GM12878 (cell line): Measurements from ENCODE around the gene TMEM63B. TPM values are rescaled to one million over a fixed set of nuclear protein-coding genes. Genes with fewer than 3 reads are reported as not detected.
"Not testable (repeated sequence)": the region's sequence is repeated elsewhere in the genome, so short reads cannot be mapped to it uniquely, and the experiment has no call there.

Source experiments
- ATAC-seq: fragments of 200-7000 bp; cut with Tn5 transposase; 3 replicates; pipeline ENCODE4 v1.9.1; 2020; ENCODE audit warnings: mild to moderate bottlenecking, moderate library complexity
- BruUV-seq: library from RNA; stranded (reverse); fragments of 400-500 nt; replicated peaks from 2 replicates; lab custom pipeline; 2021; lab: Mats Ljungman, UMichigan
- CTCF ChIA-PET: fragments of 300-600 bp; sonication (Branson Sonifier 250); formaldehyde crosslinking; extraction: SDS; loops from one replicate; lab custom pipeline; 2021; ENCODE audit warnings: inconsistent platforms; lab: Yijun Ruan, JAX
- POLR2A ChIA-PET: fragments of 350-600 bp; formaldehyde crosslinking; extraction: SDS; loops from one replicate; lab custom pipeline; 2021; ENCODE audit warnings: inconsistent platforms; lab: Charles Lee
- RAD21 ChIA-PET: fragments of 300-600 bp; sonication (Branson Sonifier 250); formaldehyde crosslinking; loops from one replicate; lab custom pipeline; 2023; ENCODE audit warnings: antibody characterized with exemption; ENCODE audit not compliant: unreplicated experiment; lab: Charles Lee
- SMC1A ChIA-PET: fragments of 300-600 bp; sonication (Branson Sonifier 250); formaldehyde crosslinking; loops from one replicate; lab custom pipeline; 2023; ENCODE audit not compliant: unreplicated experiment, uncharacterized antibody; lab: Charles Lee
- DNase-seq: peaks from one replicate; pipeline ENCODE4 v3.0.0-alpha.2; 2011; ENCODE audit warnings: low read depth, low spot score
- FAIRE-seq: peaks from 3 replicates; lab custom pipeline; 2011; peaks lifted over from hg19 to GRCh38; lab: Jason Lieb, UNC
- H2AFZ ChIP-seq: 2 replicates; pipeline ENCODE4 v1.6.0; 2011; ENCODE audit warnings: low read depth, low read length, control low read depth; ENCODE audit not compliant: control insufficient read depth
- H3K27ac ChIP-seq: 2 replicates; pipeline ENCODE4 v1.5.1; 2011; ENCODE audit warnings: control low read depth; ENCODE audit not compliant: control insufficient read depth, insufficient read depth
- H3K27me3 ChIP-seq, 2 experiments: replicated peaks in 1 of 2; 2 replicates each; pipeline versions ENCODE4 v1.6.0 to v1.6.1; 2011; ENCODE audit warnings: low read length in 1 of 2; ENCODE audit not compliant: control insufficient read depth in 2 of 2, insufficient read depth in 2 of 2
- H3K36me3 ChIP-seq, 2 experiments: 2 replicates each; pipeline ENCODE4 v1.5.1; 2011; ENCODE audit warnings: low read length in 1 of 2; ENCODE audit not compliant: control insufficient read depth in 2 of 2, insufficient read depth in 2 of 2
- H3K4me1 ChIP-seq: 2 replicates; pipeline ENCODE4 v1.6.1; 2011; ENCODE audit warnings: mild to moderate bottlenecking, low read length, moderate library complexity, mixed read lengths; ENCODE audit not compliant: control insufficient read depth, insufficient read depth
- H3K4me2 ChIP-seq: 2 replicates; pipeline ENCODE4 v1.6.0; 2011; ENCODE audit warnings: control low read depth; ENCODE audit not compliant: control insufficient read depth, insufficient read depth
- H3K4me3 ChIP-seq: fragments of 200-600 bp; sonication (generic); 2 replicates; pipeline ENCODE4 v1.5.1; 2016
- H3K79me2 ChIP-seq: 2 replicates; pipeline ENCODE4 v1.6.0; 2011; ENCODE audit warnings: low read length; ENCODE audit not compliant: control insufficient read depth, insufficient read depth
- H3K9ac ChIP-seq: 2 replicates; pipeline ENCODE4 v1.8.0; 2011; ENCODE audit warnings: low read length, control low read depth, mixed read lengths; ENCODE audit not compliant: control insufficient read depth, insufficient read depth
- H3K9me3 ChIP-seq: replicated peaks from 3 replicates; pipeline ENCODE4 v1.5.1; 2011; ENCODE audit warnings: mild to moderate bottlenecking, low read length; ENCODE audit not compliant: control insufficient read depth, insufficient read depth
- H4K20me1 ChIP-seq: 2 replicates; pipeline ENCODE4 v1.6.0; 2011; ENCODE audit not compliant: control insufficient read depth, insufficient read depth
- MEF2B ChIP-seq: fragments of 450-650 bp; IDR thresholded peaks from 2 replicates; pipeline ENCODE4 v1.6.1; 2018; ENCODE audit warnings: mild to moderate bottlenecking, moderate library complexity; ENCODE audit not compliant: partially characterized antibody, poor library complexity, severe bottlenecking
- RAD51 ChIP-seq: fragments of 450-650 bp; IDR thresholded peaks from 2 replicates; pipeline ENCODE4 v1.6.1; 2016; ENCODE audit warnings: moderate library complexity, mild to moderate bottlenecking, inconsistent platforms
- whole genome bisulfite sequencing: methylation state at CpG from one replicate; pipeline ENCODE4 v1.1.6; 2016; ENCODE audit warnings: low lambda C conversion rate; ENCODE audit not compliant: insufficient replicate concordance, insufficient coverage; ENCODE audit errors: missing lambda C conversion rate; 5-methylcytosine and 5-hydroxymethylcytosine counted together
- in situ Hi-C: fragments of 300-500 bp; cut with MboI; formaldehyde crosslinking; loops from 9 replicates; pipeline ENCODE4 v1.14.3; 2018; ENCODE audit warnings: mixed read lengths
- intact Hi-C: fragments of 100-400 bp; cut with micrococcal nuclease; formaldehyde crosslinking; loops from one replicate; pipeline ENCODE4 v1.14.2; 2022; ENCODE audit not compliant: unreplicated experiment
- polyA plus RNA-seq, 11 experiments: library from polyadenylated mRNA; depleted of rRNA in 4 of 11; unstranded in 6 of 11; stranded (reverse) in 5 of 11; fragments of >200 nt; fragmentation: Nextera tagmentation in 4 of 11; fragmentation: Illumina TruSeq in 1 of 11; extraction: Ambion mirVana in 4 of 11; extraction: Trizol in 1 of 11; gene quantifications; 1 replicate in 1 of 11; 2 replicates in 10 of 11; pipeline versions ENCODE4 v1.2.1 to v1.2.3, GENCODE V29; 2011 to 2016; ENCODE audit warnings: inconsistent platforms in 2 of 11, missing spikeins in 2 of 11, low read depth in 1 of 11
- total RNA-seq, 4 experiments: library from RNA; depleted of rRNA in 3 of 4; stranded (reverse); fragments of >200 nt in 3 of 4; fragmentation: Illumina TruSeq in 1 of 4; extraction: Trizol in 1 of 4; gene quantifications; 2 replicates each; pipeline versions ENCODE4 v1.2.1 to v1.2.3, GENCODE V29; 2013 to 2021
- TF ChIP-seq, protein P1 (sequence below), 3 experiments: IDR thresholded peaks in 2 of 3; conservative IDR thresholded peaks in 1 of 3; 2 replicates each; pipeline ENCODE4 v1.5.1; 2011; ENCODE audit warnings: low read depth in 3 of 3, low read length in 3 of 3, mild to moderate bottlenecking in 3 of 3, control low read depth in 2 of 3, moderate library complexity in 2 of 3, inconsistent platforms in 1 of 3, mixed read lengths in 1 of 3; ENCODE audit not compliant: control insufficient read depth in 2 of 3, insufficient read depth in 1 of 3; ENCODE audit errors: extremely low read depth in 1 of 3

The TMEM63B gene
- total and polyA plus RNA-seq, 10 of the 15 experiments (the other 5 are each of a cell fraction or from before 2014, with no cell fraction given), result 0.09 to 15.0 (median 7.1) TPM; not detected in 1

DNA sequence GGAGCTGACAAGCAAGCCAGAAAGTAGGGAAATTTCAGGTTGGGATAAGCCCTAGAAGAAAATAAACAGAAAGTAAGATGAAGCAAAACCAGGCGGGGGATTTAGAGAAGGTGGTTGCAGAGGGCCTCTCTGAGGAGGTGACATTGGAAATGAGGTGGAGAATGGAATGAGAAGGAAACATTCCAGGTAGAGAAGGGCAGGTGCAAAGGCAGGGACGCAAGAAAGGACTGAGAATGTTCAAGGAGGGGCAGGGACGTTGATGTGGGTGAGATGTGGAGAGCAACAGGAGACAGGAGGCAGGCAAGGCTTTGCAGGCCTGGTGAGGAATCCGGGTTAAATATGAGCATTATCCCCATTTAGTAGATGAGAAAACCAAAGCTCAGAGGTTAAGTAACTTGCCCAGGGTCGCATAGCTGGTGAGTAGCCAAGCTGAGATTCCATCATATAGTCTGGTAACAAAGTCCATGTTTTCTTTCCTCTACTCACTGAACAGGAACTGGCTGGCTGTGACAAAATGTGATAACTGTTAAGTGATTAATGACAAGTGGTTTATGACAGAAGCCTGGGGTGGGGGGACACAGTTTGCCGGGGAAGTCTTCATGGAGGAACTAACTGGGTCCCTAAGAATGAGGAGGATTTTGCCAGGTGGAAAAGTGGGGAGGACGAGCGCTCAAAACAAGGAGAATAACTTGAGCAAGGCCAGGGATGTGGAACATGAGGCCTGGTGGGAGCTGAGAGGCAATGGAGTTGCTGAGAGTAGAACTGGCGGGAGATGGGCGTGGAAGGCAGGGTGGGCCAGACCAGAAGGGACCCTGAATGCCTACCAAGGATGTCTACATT, 32.7 kb upstream of the TMEM63B start:
- no peaks in the 10 kb centered on the region for H3K27me3 ChIP-seq
- RAD21 ChIA-PET, result interaction anchor here (2.4 kb wide), 1 partner anchor 59 kb away, joined by 10 read pairs; no protein-coding TSS in a partner anchor
- H4K20me1 ChIP-seq, result no peaks in the 10 kb centered on the region
- CTCF ChIA-PET, result interaction anchor here (0.8 to 6.5 kb wide), 8 partner anchors 10 to 173 kb away, joined by 3 to 85 read pairs (median 4); no protein-coding TSS in a partner anchor
- intact Hi-C loops, result no loop called here
- no peak overlapping the region for H2AFZ ChIP-seq
- in situ Hi-C loops, result no loop called here
- SMC1A ChIA-PET, result interaction anchor here (0.7 to 2.2 kb wide), 6 partner anchors 14 to 386 kb away, joined by 3 to 8 read pairs (median 3); no protein-coding TSS in a partner anchor
- no peak for ATAC-seq
- no TSS peak for BruUV-seq
- H3K9me3 ChIP-seq, result no peaks in the 10 kb centered on the region
- no peaks in the 10 kb centered on the region for H3K4me1 ChIP-seq
- H3K27ac ChIP-seq, result no peak overlapping the region
- no peak for FAIRE-seq
- H3K4me2 ChIP-seq, result no peak overlapping the region
- POLR2A ChIA-PET, result no interaction called here
- no peaks in the 10 kb centered on the region for H3K79me2 ChIP-seq
- no peaks in the 10 kb centered on the region; a peak in 1 of 4 replicates for H3K36me3 ChIP-seq
- DNase-seq, result no peak
- H3K4me3 ChIP-seq, result no peak overlapping the region
- WGBS, result 82% methylated on average over 10 of the region's 10 CpGs
- no peak for TF ChIP-seq RAD51
- TF ChIP-seq MEF2B, result no peak
- TF ChIP-seq, protein P1, sequence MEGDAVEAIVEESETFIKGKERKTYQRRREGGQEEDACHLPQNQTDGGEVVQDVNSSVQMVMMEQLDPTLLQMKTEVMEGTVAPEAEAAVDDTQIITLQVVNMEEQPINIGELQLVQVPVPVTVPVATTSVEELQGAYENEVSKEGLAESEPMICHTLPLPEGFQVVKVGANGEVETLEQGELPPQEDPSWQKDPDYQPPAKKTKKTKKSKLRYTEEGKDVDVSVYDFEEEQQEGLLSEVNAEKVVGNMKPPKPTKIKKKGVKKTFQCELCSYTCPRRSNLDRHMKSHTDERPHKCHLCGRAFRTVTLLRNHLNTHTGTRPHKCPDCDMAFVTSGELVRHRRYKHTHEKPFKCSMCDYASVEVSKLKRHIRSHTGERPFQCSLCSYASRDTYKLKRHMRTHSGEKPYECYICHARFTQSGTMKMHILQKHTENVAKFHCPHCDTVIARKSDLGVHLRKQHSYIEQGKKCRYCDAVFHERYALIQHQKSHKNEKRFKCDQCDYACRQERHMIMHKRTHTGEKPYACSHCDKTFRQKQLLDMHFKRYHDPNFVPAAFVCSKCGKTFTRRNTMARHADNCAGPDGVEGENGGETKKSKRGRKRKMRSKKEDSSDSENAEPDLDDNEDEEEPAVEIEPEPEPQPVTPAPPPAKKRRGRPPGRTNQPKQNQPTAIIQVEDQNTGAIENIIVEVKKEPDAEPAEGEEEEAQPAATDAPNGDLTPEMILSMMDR (IDR thresholded peaks at IDR 0.05 in 2 of 3, conservative IDR thresholded peaks at IDR 0.05 in 1 of 3; ENCODE audit: control insufficient read depth in 2 of 3, extremely low read depth in 1 of 3, insufficient read depth in 1 of 3, low read depth in 3 of 3, low read length in 3 of 3), result no peak
- no peak overlapping the region for H3K9ac ChIP-seq

DNA sequence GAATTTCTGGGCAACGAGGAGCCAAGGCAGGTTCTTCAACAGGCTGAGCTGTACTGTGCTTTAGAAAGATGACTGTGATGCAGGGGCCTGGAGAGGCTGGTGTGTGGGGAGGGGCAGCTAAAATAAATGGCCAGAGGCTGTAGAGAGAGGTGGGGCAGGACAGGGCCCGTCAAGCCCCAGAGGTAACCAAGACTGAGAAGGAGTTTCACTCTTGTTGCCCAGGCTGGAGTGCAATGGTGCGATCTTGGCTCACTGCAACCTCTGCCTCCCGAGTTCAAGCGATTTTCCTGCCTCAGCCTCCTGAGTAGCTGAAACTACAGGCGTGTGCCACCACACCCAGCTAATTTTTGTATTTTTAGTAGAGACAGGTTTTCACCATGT, 32.1 kb upstream of the TMEM63B start:
- H3K4me3 ChIP-seq, H3K9me3 ChIP-seq, H3K36me3 ChIP-seq, H3K4me2 ChIP-seq, in situ Hi-C loops, H3K27me3 ChIP-seq, POLR2A ChIA-PET, H3K79me2 ChIP-seq, H2AFZ ChIP-seq, H3K9ac ChIP-seq, H4K20me1 ChIP-seq, FAIRE-seq, H3K27ac ChIP-seq, intact Hi-C loops, H3K4me1 ChIP-seq, BruUV-seq, DNase-seq, ATAC-seq: not testable (repeated sequence)
- SMC1A ChIA-PET, result interaction anchor here (0.7 to 2.2 kb wide), 7 partner anchors 15 to 387 kb away, joined by 3 to 8 read pairs (median 3); no protein-coding TSS in a partner anchor
- RAD21 ChIA-PET, result interaction anchor here (1.8 to 2.4 kb wide), 2 partner anchors 54 to 58 kb away, joined by 9 to 10 read pairs; no protein-coding TSS in a partner anchor
- CTCF ChIA-PET, result interaction anchor here (0.6 to 6.5 kb wide), 11 partner anchors 10 to 336 kb away, joined by 3 to 85 read pairs (median 4); no protein-coding TSS in a partner anchor
- 64% methylated on average over 6 of the region's 6 CpGs for WGBS
